ENCODE data around the gene ABCC3.

The ABCC3 gene

DNA sequence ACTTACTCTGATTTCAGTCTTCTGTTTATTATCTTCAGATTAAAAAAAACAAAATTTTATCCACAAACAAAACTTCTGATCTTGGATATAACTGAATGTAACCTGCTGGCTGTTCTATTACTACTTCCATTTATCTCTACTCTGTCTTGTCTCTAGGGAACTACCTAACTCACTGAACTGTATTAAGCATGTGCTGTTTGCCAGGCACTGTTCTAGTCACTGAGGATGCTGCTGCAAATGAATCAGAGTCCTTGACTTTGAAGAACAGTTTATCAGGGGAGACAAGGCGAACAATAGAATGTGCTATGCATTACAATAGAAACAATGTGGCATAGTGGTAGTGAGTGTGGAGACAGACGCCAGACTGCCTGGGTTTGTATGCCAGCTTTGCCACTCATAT is 75.3 kb downstream of the ABCC3 start:
- no peak for DNase-seq (ENCODE audit: low read depth)
- no peak overlapping the region for H3K4me3 ChIP-seq (ENCODE audit: low read length)
- TF ChIP-seq, protein P1, sequence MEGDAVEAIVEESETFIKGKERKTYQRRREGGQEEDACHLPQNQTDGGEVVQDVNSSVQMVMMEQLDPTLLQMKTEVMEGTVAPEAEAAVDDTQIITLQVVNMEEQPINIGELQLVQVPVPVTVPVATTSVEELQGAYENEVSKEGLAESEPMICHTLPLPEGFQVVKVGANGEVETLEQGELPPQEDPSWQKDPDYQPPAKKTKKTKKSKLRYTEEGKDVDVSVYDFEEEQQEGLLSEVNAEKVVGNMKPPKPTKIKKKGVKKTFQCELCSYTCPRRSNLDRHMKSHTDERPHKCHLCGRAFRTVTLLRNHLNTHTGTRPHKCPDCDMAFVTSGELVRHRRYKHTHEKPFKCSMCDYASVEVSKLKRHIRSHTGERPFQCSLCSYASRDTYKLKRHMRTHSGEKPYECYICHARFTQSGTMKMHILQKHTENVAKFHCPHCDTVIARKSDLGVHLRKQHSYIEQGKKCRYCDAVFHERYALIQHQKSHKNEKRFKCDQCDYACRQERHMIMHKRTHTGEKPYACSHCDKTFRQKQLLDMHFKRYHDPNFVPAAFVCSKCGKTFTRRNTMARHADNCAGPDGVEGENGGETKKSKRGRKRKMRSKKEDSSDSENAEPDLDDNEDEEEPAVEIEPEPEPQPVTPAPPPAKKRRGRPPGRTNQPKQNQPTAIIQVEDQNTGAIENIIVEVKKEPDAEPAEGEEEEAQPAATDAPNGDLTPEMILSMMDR (conservative IDR thresholded peaks at IDR 0.05; ENCODE audit: low read length) = no peak

- H3K4me3 ChIP-seq (ENCODE audit: low read length) = no peak overlapping the region
- TF ChIP-seq, protein P1 (conservative IDR thresholded peaks at IDR 0.05; ENCODE audit: low read length) = no peak
- DNase-seq (ENCODE audit: low read depth) = no peak
Measured at GRCh38 chr17:50710650-50711049, 76.0 kb downstream of the ABCC3 start.

- DNase-seq (ENCODE audit: low read depth) = no peak
- H3K4me3 ChIP-seq (ENCODE audit: low read length) = no peak overlapping the region
- TF ChIP-seq, protein P1 (conservative IDR thresholded peaks at IDR 0.05; ENCODE audit: low read length) = no peak
Measured at GRCh38 chr17:50712641-50713040, 78.0 kb downstream of the ABCC3 start.

- TF ChIP-seq, protein P1 (conservative IDR thresholded peaks at IDR 0.05; ENCODE audit: low read length) = no peak
Measured at GRCh38 chr17:50715471-50715870, 80.8 kb downstream of the ABCC3 start.

DNA sequence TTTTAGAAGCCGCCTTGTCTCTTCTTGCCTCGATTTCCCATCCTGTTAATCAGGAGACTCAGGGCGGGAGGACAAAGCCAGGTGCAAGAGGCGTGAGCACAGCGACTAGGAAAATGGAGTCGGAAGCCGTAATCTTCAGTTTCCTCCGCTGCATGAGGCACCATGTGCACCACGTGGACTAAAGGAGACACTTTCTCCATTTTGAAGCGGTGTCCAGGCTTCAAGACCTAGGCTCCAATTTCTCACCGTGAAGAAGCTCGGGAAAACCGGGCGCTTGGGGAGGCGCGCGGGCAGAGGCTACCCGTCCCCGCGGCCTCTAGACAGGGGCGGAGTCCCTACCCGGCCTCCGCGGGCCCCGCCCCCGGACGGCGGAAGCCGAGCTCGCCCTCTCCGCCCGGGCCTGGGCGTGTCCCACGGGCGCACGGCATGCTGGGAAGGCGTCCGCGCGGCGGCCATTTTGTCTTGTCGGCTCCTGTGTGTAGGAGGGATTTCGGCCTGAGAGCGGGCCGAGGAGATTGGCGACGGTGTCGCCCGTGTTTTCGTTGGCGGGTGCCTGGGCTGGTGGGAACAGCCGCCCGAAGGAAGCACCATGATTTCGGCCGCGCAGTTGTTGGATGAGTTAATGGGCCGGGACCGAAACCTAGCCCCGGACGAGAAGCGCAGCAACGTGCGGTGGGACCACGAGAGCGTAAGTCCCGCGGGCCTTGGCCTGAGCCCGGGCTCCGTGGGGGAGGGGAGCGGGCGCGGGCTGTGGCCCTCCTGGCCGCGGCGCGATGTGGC is 84.7 kb downstream of the ABCC3 start, which contains the start of gene LUC7L3:
TSS of gene LUC7L3 (plus strand) at position 460 of the 780 bp plus-strand sequence. CDS start at position 590, 130 bp downstream.
- TF ChIP-seq, protein P1 (conservative IDR thresholded peaks at IDR 0.05; ENCODE audit: low read length) = no peak
- DNase-seq (ENCODE audit: low read depth) = peak; percentile 92
- H3K4me3 ChIP-seq (ENCODE audit: low read length) = peak within 1 kb of the TSS; percentile 89

More at GRCh38 chr17:50715471-50715870, 80.8 kb downstream of the ABCC3 start:
- no peak overlapping the region for H3K4me3 ChIP-seq (ENCODE audit: low read length)
- no peak for DNase-seq (ENCODE audit: low read depth)

GRCh38 chr17:50719924-50720794 is 85.5 kb downstream of the ABCC3 start:
- H3K4me3 ChIP-seq (ENCODE audit: low read length) = peak overlapping the region; percentile 89
- TF ChIP-seq, protein P1 (conservative IDR thresholded peaks at IDR 0.05; ENCODE audit: low read length) = no peak
- DNase-seq (ENCODE audit: low read depth) = no peak

Data from AG10803 (cell line).